ENCODE measurements around the gene RGS3. TPM values are rescaled to one million over a fixed set of nuclear protein-coding genes. Genes with fewer than 3 reads are reported as not detected.
A peak's percentile ranks its signal among the peaks of the same experiment; 100 is the strongest.

Gene RGS3
- total and polyA plus RNA-seq, 2 of the 13 experiments (the other 11 are each of a cell fraction or from before 2014, with no cell fraction given): 17.1 to 28.8 TPM

DNA sequence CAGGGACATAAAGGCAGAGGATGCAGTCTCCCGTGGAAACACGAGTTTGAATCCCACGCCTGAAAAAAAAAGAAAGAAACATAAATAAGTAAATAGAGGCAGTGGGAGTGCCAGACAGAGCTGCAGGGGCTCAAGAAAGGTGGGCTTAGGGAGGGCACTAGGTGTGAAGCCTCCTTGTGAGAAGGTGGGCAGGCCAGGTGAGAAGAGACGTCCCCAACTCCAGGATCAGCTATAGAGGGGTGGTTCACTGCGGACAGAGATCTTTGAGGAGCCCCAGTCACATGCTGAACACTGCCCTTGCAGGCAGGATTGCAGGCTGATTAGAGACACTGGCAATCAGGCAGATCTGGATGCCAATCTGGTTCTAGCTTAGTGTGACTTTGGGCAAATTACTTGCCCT, 172.1 kb downstream of the RGS3 start:
- in situ Hi-C loops (cut with HindIII; ENCODE audit: extremely low pct_ligation_motif_present, low pct_unique_long_range_greater_than_20kb) (no loop called here), intact Hi-C loops (cut with micrococcal nuclease; ENCODE audit: unreplicated experiment) (no loop called here)
- no peaks in the 10 kb centered on the region for H3K9me3 ChIP-seq (ENCODE audit: low read length)
- POLR2A ChIA-PET: interaction anchor here (1.0 to 1.8 kb wide), 3 partner anchors 14 to 33 kb away, joined by 3 to 6 read pairs (median 5); no protein-coding TSS in a partner anchor
- 5% methylated on average over 4 of the region's 5 CpGs for WGBS (ENCODE audit: low lambda C conversion rate)
- no peaks in the 10 kb centered on the region for H3K79me2 ChIP-seq (ENCODE audit: insufficient read depth, low read length)
- DNase-seq (ENCODE audit: low spot score) (no peak), ATAC-seq (no peak), FAIRE-seq (no peak)
- CTCF ChIA-PET (ENCODE audit: low intra/inter-chr PET ratio, low total read pairs): no interaction called here
- peaks cover 0 to 16% of the 10 kb centered on the region in 2 experiments; a peak in 1 of 5 replicates for H3K27me3 ChIP-seq (ENCODE audit: control insufficient read depth in 1 of 2, insufficient read depth in 2 of 2, low read length in 2 of 2)
- no peaks in the 10 kb centered on the region for H3K36me3 ChIP-seq (replicated peaks in 1 of 2; ENCODE audit: control insufficient read depth in 1 of 2, insufficient read depth in 2 of 2, low read length in 2 of 2)
- no peak for TF ChIP-seq FOXK2 (IDR thresholded peaks at IDR 0.05)
- 0 out of 2 replicates have a peak, but pooled peaks have one; percentile 30 for TF ChIP-seq ZNF546 (CRISPR knock-in tag; conservative IDR thresholded peaks at IDR 0.05)
- no peaks in the 10 kb centered on the region for H4K20me1 ChIP-seq (ENCODE audit: insufficient read depth, low read length)
- H3K4me2 ChIP-seq (ENCODE audit: low read depth, low read length): peak overlapping the region; percentile 66; the same call in 1 of the 2 replicates
- peaks cover 55% of the 10 kb centered on the region for H3K4me1 ChIP-seq (ENCODE audit: insufficient read depth, low read length)
- H3K9ac ChIP-seq (ENCODE audit: insufficient read depth, low read depth, low read length): no peak overlapping the region
- no peak overlapping the region for H2AFZ ChIP-seq (ENCODE audit: low read length)
- no TSS peak for BruUV-seq (replicated peaks)
- no peak overlapping the region for H3K4me3 ChIP-seq (replicated peaks in 1 of 3; ENCODE audit: insufficient read depth in 1 of 3, low read depth in 2 of 3, low read length in 3 of 3)
- H3K27ac ChIP-seq (ENCODE audit: extremely low read length, insufficient read depth, low read length): no peak overlapping the region

DNA sequence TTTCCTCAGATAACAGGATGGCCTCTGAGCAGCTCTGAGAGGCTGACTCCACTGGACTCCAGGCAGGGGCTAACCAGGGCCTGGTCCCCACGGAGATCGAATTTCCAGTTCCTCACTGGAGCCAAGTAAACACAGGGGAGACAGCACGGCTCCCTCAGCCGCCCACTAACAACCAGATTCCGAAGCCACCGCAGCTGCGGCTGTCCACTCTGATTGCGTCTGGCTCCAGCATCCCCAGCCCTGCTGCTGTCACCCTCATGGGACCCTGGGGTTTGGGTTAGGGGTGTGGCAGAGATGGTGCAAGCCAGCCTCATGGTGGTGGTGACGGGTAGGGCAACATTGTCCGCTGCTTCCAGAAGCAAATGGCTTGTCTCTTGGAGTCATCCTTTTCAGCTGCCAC, 172.6 kb downstream of the RGS3 start:
- Histone ChIP-seq H3K27me3 (ENCODE audit: control insufficient read depth in 1 of 2, insufficient read depth in 2 of 2, low read length in 2 of 2) (peaks cover 0 to 13% of the 10 kb centered on the region in 2 experiments; a peak in 1 of 5 replicates), H3K36me3 (replicated peaks in 1 of 2; ENCODE audit: control insufficient read depth in 1 of 2, insufficient read depth in 2 of 2, low read length in 2 of 2) (no peaks in the 10 kb centered on the region), H3K9me3 (ENCODE audit: low read length) (no peaks in the 10 kb centered on the region), H2AFZ (ENCODE audit: low read length) (no peak overlapping the region), H4K20me1 (ENCODE audit: insufficient read depth, low read length) (no peaks in the 10 kb centered on the region), H3K27ac (ENCODE audit: extremely low read length, insufficient read depth, low read length) (no peak overlapping the region), H3K79me2 (ENCODE audit: insufficient read depth, low read length) (no peaks in the 10 kb centered on the region), H3K4me2 (ENCODE audit: low read depth, low read length) (peak overlapping the region; percentile 66), H3K4me1 (ENCODE audit: insufficient read depth, low read length) (peaks cover 55% of the 10 kb centered on the region), H3K9ac (ENCODE audit: insufficient read depth, low read depth, low read length) (no peak overlapping the region), H3K4me3 (replicated peaks in 1 of 3; ENCODE audit: insufficient read depth in 1 of 3, low read depth in 2 of 3, low read length in 3 of 3) (peak overlapping the region in 1 of 3 experiments; percentile 14; a peak in 1 of 6 replicates)
- no peak for FAIRE-seq
- no CpG with 5 or more reads among the region's 10 CpGs for WGBS (ENCODE audit: low lambda C conversion rate)
- ChIA-PET POLR2A (interaction anchor here (1.8 kb wide), 1 partner anchor 14 kb away, joined by 5 read pairs; no protein-coding TSS in a partner anchor), CTCF (ENCODE audit: low intra/inter-chr PET ratio, low total read pairs) (no interaction called here)
- BruUV-seq (replicated peaks): no TSS peak
- peak; percentile 57 for ATAC-seq
- in situ Hi-C loops (cut with HindIII; ENCODE audit: extremely low pct_ligation_motif_present, low pct_unique_long_range_greater_than_20kb): no loop called here
- DNase-seq (ENCODE audit: low spot score): peak; percentile 55
- intact Hi-C loops (cut with micrococcal nuclease; ENCODE audit: unreplicated experiment): no loop called here
- TF ChIP-seq PPARG (CRISPR knock-in tag; conservative IDR thresholded peaks at IDR 0.05) (no peak), GZF1 (CRISPR knock-in tag; IDR thresholded peaks at IDR 0.05) (no peak), HES4 (CRISPR knock-in tag; IDR thresholded peaks at IDR 0.05; ENCODE audit: borderline replicate concordance) (no peak), ZMYM3 (CRISPR knock-in tag; IDR thresholded peaks at IDR 0.05) (peak; percentile 62), SALL1 (CRISPR knock-in tag; IDR thresholded peaks at IDR 0.05) (peak; percentile 8; the same call in 1 of the 2 replicates), ZNF607 (CRISPR knock-in tag; IDR thresholded peaks at IDR 0.05; ENCODE audit: borderline replicate concordance) (no peak), TBX3 (IDR thresholded peaks at IDR 0.05; ENCODE audit: borderline replicate concordance) (no peak), SRF (IDR thresholded peaks at IDR 0.05; ENCODE audit: low read depth, low read length) (no peak), ZNF724P (CRISPR knock-in tag; IDR thresholded peaks at IDR 0.05; ENCODE audit: borderline replicate concordance) (0 out of 2 replicates have a peak, but pooled peaks have one; percentile 31), FOXO1 (CRISPR knock-in tag; IDR thresholded peaks at IDR 0.05) (peak; percentile 32; the same call in 1 of the 2 replicates)
- TF ChIP-seq, protein P1, sequence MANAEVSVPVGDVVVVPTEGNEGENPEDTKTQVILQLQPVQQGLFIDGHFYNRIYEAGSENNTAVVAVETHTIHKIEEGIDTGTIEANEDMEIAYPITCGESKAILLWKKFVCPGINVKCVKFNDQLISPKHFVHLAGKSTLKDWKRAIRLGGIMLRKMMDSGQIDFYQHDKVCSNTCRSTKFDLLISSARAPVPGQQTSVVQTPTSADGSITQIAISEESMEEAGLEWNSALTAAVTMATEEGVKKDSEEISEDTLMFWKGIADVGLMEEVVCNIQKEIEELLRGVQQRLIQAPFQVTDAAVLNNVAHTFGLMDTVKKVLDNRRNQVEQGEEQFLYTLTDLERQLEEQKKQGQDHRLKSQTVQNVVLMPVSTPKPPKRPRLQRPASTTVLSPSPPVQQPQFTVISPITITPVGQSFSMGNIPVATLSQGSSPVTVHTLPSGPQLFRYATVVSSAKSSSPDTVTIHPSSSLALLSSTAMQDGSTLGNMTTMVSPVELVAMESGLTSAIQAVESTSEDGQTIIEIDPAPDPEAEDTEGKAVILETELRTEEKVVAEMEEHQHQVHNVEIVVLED (CRISPR knock-in tag; IDR thresholded peaks at IDR 0.05; ENCODE audit: borderline replicate concordance): no peak
- TF ChIP-seq, protein P2, sequence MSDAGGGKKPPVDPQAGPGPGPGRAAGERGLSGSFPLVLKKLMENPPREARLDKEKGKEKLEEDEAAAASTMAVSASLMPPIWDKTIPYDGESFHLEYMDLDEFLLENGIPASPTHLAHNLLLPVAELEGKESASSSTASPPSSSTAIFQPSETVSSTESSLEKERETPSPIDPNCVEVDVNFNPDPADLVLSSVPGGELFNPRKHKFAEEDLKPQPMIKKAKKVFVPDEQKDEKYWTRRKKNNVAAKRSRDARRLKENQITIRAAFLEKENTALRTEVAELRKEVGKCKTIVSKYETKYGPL (CRISPR knock-in tag; IDR thresholded peaks at IDR 0.05): no peak
- TF ChIP-seq, protein P3, sequence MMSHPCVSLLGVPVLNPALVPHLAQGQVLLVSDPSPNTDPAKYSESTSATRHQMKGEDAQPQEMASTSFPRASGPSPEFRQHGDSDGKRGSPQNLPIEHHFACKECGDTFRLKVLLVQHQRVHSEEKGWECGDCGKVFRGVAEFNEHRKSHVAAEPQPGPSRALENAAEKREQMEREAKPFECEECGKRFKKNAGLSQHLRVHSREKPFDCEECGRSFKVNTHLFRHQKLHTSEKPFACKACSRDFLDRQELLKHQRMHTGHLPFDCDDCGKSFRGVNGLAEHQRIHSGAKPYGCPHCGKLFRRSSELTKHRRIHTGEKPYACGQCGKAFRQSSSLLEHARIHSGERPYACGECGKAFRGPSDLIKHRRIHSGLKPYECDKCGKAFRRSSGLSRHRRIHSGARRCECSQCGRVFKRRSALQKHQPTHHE (CRISPR knock-in tag; IDR thresholded peaks at IDR 0.05; ENCODE audit: borderline replicate concordance): no peak
